NCI-H146 (cell line): Measurements from ENCODE around the gene TAF15.
A peak's percentile ranks its signal among the peaks of the same experiment; 100 is the strongest.

Experiments
- DNase-seq: peaks from one replicate; lab custom pipeline; 2025; lab: John Stamatoyannopoulos, UW

The TAF15 gene

GRCh38 chr17:35808962-35809854, at the start of gene TAF15:
TSS of gene TAF15 (plus strand) at chr17:35809484. CDS start at chr17:35809570, 86 bp downstream.
- peak; percentile 98 for DNase-seq

- no peak for DNase-seq
Observed at GRCh38 chr17:35760587-35760986, 48.7 kb upstream of the TAF15 start, which contains the start of gene C17orf50. TSS of gene C17orf50 (plus strand) at chr17:35760887. CDS start at chr17:35760942, 55 bp downstream.

- DNase-seq, result no peak
Observed at GRCh38 chr17:35761601-35762000, 47.7 kb upstream of the TAF15 start.

GRCh38 chr17:35763767-35764122, 45.5 kb upstream of the TAF15 start:
- DNase-seq, result no peak

GRCh38 chr17:35764123-35764991, 44.9 kb upstream of the TAF15 start:
- peak; percentile 93 for DNase-seq

GRCh38 chr17:35765086-35765710, 44.1 kb upstream of the TAF15 start:
- no peak for DNase-seq

- no peak for DNase-seq
Observed at GRCh38 chr17:35765756-35766488, 43.4 kb upstream of the TAF15 start.

GRCh38 chr17:35766489-35766877, 42.8 kb upstream of the TAF15 start:
- no peak for DNase-seq

- peak; percentile 9 for DNase-seq
Observed at GRCh38 chr17:35766903-35767510, 42.3 kb upstream of the TAF15 start.

- DNase-seq, result peak; percentile 43
Observed at GRCh38 chr17:35768797-35769196, 40.5 kb upstream of the TAF15 start.

GRCh38 chr17:35769895-35770486, 39.3 kb upstream of the TAF15 start:
- no peak for DNase-seq

GRCh38 chr17:35773129-35773528, 36.2 kb upstream of the TAF15 start:
- DNase-seq, result no peak

- DNase-seq, result no peak
Observed at GRCh38 chr17:35773679-35774425, 35.4 kb upstream of the TAF15 start.

- DNase-seq, result no peak
Observed at GRCh38 chr17:35774499-35774898, 34.8 kb upstream of the TAF15 start.

- no peak for DNase-seq
Observed at GRCh38 chr17:35775039-35775438, 34.2 kb upstream of the TAF15 start.

- DNase-seq, result no peak
Observed at GRCh38 chr17:35775583-35775982, 33.7 kb upstream of the TAF15 start.

- no peak for DNase-seq
Observed at GRCh38 chr17:35778641-35779196, 30.6 kb upstream of the TAF15 start.

GRCh38 chr17:35780950-35781349, 28.3 kb upstream of the TAF15 start:
- DNase-seq, result no peak

- no peak for DNase-seq
Observed at GRCh38 chr17:35784895-35785294, 24.4 kb upstream of the TAF15 start.

GRCh38 chr17:35786941-35787432, 22.3 kb upstream of the TAF15 start:
- no peak for DNase-seq
